ENCODE results near the gene AIPL1.

The AIPL1 gene

DNA sequence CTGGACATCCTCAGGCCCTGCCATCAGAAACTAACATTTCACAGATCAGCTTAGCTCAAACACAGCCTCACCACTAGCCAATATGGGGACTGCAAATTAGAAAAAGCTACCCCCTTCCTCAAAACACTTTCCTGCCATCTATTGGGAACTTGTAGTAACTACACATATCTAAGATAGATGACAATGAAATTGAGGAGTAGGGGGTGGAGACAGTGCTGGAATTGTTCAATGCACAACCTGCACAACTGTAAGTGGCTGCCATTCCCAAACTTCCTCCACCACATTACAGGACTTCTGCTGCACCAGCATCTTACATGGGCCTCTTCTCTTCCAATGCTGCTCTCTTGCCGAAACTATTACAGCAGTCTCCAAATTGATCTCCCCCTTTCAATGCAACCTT is 21.9 kb downstream of the AIPL1 start:
- DNase-seq = no peak

DNA sequence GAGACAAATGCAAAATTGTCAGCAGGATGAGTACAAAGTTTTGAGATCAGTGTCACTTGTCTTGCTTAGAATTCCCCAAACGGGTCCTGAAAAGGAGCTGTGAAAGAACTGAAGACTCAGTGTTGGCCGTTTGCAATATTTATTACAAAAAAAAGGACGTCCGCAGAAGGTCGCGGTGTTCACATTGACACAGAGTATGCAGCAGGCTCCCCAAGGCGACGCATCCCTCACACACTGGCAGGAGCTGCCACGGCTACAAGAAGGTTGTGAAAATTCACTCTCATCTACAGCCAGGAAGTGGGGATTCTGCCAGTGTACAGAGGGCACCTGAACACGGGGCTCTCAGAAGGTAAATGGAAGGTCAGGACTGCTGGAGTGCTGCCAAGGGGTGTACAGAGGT is 26.2 kb downstream of the AIPL1 start:
- DNase-seq = no peak

DNA sequence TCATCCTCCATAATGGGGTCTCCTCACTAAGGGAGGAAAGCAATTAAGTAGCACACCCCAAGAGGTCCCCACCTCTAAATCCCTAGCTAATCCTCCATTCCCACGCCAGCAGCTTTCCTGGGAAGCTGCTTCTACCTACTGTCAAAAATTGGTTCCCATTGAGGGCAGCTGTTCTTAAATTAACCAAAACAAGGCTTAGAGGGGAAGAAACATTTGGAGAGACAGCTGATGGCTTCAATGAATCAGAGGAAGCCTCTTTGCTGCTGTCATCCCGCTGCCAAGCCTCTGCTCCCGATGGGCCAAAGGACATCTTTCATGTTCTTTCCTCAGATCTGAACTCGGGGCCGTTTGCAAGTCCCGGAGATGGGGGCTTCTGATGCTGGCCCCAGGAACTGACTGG is 26.6 kb downstream of the AIPL1 start:
- DNase-seq = no peak

DNA sequence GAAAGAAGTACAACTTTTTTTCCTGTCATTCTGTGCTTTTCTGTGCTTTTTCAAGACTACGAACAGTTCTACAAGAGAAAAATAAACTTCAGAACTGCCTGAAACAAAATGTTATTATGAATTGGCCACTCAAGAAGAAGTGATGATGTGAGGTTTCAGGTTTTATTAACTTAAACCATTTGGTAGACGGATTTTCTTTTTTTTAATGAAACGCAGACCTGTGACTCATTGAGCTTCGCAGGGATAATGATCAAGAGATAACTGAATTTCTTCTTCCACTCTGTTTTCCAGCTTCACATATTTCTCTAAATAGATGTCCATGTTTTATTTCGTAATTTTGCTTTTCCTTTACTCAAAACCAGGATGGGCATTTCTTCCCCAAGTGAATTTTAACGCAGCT is 32.7 kb downstream of the AIPL1 start:
- no peak for DNase-seq

DNA sequence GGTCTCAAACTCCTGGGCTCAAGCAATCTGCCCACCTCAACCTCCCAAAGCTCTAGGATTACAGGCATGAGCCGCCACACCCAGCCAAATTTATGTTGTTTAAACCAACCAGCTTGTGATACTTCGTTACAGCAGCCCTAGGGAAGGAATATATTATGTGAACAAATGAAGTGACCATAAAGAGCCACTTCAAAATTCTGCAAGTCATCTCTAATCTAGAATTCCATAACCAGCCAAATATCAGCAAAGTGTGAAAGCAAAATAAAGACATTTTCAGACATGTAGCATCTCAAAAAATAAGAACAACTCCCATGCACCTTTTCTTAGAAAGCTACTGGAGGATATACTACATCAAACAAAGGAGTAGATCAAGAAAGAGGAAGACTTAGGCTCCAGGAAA is 36.0 kb downstream of the AIPL1 start:
- no peak for DNase-seq

DNA sequence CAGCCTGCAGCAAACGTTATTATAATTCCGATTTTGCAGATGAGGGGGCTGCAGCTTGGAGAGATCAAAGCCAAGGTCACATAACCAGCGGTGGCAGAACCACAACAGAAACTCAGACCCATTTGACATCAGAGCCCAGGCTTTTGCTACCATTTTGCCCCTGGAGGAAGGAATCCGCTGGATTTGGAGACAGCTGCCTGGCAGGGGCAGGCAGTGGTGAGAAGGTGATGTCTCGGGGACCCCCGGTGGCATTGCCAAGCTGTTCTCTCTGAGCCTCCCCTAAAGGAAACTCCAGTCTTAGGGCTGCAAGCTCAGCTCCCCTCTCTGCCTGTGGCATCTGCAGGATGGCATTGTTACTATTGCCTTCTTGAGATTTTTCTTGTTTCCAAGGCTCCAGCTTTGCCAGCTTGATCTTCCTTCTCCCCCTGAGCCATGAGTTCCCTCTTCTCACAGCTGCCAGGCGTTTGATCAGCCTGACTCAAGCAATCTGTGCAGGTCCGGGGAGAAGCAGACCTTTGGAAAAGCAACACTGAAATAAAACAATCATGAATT is 40.8 kb downstream of the AIPL1 start:
- DNase-seq = no peak

DNA sequence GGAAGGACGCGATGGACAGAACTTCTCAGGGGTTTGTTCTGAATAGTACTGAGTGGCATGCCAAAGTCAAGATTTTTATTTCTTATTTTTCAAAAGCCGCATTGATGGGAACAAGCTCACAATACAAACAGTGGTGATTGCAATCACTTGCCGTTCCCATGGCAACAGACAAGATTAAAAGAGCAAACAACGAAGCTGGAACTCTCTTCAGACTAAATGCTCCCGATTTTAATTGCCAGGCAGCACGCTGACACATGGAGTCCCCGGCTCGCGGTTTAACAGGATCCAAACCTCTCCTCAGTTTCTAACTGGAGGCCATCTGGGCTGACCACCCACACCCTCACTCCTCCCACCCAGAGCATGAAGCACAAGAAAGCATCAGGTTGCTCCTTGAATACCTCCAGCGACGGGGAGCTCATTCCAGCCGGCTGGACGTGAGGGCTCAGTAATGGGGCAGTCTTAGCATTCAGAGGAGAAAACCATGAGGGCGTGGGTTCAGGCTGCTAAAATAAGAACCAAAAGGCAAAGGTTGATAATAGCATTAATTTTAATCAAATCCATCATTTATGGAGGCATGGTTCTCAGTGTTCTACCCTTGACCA is 41.5 kb downstream of the AIPL1 start:
- no peak for DNase-seq

DNA sequence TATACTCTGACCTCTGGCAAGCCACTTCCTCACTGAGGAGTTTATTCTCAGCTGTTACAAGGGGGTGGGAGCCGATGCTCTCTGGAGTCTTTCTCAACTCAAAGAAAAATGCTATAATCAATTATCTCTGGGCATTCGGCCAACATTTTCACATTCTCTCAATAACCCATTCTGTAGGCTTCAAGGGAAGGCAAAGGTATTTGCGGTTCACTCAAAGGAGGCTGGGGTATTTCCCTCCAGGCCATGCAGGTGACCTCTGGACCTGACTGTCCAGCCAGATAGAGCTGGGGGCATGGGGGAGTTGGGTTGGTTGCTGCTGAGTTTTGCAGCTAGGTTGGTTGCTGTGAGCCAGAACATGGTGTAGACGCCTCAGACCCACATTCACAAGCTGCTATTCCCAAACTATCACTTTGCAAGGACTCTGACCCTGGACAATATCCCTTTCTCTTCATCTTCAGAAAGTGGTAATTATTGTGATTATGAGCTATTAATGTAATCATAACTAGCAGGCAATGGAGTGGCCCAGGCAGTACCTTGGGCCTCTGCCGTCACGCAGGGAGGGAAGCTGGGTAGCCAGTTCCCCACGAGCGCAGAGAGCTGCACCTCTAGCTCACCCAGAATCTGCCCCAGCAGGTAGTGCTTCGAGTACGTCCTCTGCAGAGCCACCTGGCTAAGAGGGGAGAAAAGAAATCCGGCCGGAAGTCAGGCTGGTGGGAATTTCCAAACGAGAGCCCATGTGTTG is 42.1 kb downstream of the AIPL1 start:
- no peak for DNase-seq

DNA sequence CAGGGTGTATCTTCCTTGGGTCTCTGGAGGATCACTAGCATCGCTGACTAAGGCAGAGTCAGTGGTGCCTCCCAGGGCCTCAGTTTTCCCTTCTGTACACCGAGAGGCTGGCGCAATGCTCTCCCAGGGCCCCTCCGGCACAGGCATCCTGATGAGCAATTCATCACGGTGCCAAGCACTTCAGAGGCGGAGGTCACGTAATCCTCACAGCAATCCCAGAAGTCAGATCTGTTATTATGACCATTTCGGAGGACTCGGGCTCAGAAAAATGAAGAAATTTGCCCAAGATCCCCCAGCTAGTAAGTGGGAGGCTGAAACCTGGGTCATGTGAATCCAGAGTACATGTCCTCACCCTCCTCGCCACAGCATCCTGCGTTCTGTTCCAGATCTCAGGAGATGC is 46.5 kb downstream of the AIPL1 start:
- no peak for DNase-seq

DNA sequence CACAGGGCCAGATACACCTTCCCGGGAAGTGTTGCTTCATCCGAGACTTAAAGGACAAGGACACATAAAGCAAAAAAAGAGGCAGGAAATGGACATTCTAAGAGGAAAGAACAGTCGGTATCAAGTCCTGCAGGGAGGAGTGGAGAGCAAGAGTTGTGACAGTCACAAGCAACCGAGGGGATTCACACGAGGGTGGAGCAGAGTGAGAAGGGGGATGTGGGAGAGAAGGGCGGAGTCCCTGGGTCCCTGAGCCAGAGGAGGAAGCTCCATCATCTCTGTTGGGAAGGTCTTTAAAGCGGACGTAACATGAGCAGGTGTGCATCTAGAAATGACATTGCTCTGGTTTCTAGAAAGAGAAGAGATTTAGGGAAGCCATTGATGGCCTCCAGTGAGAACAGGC is 47.1 kb downstream of the AIPL1 start:
- DNase-seq = no peak

DNA sequence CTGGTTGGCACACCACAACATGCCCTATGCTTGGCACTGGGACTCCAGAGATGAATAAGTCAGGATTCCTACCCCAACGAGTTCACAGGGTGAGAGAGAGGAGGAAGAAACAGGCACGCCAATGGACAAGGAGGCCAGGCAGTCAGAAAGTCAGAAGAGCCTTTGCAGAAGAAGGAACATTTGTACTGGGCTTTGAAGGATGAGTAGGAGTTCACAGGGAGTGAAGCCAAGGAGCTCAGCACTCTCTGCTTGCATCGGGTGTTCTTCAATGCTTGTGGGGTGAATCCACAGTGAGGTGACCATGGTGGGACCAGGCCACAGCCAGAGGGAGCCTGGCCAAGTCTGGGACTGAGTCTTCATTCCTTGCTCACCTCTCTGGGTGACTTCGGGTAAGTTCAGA is 47.5 kb downstream of the AIPL1 start:
- DNase-seq = no peak

DNA sequence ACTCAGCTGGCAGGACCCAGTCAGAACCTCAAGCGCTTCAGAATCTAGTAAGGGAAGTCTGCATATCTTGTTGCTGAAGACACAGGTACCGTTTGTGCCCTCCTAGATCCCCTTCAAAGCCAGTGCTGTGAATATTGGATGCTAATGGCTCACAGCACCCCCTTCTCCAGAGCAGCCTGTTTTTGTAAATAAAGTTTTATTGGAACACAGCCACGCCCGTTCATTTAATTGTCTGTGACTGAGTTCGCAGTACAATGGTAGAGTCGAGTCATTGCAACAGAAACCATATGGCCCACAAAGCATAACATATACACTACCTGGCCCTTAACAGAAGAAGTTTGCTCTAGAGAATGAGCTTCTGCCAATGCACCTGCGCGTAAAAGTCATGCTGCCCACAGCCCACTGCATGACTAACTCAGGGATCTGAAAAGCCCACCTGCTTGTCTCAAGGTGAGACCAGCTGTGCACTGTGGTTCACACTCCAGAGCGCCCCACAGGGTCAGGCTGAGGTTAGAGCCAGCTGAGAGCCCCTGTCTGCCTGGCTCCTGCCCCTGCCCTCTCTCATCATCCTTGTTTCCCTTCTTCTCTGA is 48.8 kb downstream of the AIPL1 start:
- no peak for DNase-seq

DNA sequence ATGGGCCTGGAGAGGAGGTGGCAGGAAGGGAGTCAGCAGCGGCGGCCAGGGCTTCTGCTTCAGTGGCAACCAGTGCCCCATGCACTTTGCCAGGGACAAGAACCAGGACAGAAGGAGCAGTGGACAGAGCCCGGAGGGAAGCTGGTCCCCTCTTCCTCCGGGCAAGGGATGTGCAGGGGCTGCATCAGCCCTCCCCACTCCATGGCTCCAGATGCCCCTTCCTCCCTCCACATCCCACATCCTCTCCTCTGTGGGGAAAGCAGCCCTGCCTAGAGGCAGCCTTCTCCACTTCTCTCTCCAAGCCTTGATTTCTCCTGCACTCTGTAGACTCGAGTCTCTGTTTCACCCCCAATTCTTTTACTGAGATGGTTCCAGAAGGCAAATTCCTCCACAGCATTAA is 50.4 kb downstream of the AIPL1 start:
- no peak for DNase-seq

DNA sequence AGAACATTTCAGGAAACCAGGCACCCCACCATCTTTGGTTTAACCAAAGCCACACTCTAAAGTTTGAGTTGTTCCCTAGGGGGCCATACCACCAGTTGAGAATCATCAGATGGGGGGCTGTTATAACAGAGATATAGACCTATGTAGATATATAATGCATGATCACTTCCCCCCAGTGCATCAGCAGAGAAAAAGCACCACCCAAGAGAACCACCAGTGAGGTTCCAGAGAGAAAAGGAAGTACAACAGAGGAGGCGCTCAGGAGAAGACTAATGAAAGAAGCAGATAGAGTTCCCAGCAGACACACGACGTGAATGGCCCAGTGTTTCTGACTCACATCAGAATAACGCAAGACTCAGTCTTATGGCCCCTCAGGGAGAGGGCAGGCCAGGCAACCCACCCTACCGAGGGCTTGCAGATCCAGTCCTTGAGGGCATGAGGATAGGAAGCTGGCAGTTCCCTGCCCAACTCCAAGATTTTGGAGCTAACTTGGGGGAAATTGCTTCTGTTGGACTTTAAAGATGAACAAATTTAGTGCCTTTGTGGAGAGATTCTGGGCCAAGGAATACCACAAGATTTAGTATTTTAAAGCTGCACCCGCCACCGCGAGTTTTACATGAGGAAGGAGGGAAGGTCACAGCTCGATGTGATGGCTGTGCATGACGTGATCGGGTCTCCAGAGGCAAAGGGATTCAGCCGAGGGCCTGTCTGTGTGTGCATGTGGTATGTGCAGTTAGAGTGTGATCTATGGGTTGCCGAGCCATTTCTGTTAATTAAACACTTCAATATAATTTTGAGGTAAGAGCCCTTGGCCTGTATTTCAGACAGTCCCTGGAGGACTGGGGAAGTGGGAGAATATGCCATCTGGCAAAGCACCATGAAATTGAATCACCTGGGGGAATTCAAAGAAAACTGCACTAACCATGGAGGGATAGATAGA is 53.1 kb downstream of the AIPL1 start:
- DNase-seq = no peak

DNA sequence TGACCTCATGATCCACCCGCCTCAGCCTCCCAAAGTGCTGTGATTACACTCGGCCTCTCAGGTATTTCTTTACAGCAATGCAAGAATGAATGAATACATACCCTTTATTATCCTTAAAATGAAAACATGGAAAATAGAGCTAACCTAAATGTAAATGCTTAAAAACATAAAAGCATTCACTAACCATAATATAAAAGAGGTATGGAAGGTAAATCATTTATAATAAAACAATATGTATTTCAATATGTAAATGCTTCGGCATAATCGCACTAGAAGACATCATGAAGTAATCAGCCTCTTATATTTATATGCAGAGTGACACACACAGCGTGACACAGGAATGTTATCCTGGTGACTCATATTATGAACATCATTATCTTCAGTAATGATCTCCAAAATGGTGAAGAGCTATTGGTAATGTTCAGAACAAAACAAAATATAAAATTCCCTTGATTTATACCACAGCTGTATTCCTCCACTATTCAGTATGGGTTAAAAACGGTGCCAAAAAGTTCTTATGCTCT is 53.9 kb downstream of the AIPL1 start:
- no peak for DNase-seq

DNA sequence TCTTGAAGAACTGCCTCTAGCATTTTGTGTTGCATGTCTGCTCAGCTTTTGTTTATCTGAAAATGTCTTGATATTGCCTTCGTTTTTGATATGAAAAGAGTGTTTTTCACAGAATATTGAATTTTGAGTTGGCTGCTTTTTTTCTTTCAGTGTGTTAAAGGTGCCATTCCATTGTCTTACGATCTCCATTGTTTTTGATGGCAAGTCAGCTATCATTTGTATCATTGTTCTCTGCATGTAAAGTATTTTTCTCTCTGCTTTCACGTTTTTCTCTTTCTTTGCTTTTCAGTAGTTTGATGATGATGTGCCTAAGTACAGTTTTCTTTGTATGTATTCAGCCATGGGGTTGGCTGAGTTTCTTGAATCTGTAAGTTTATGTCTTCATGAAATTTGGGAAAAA is 57.0 kb downstream of the AIPL1 start:
- no peak for DNase-seq

DNA sequence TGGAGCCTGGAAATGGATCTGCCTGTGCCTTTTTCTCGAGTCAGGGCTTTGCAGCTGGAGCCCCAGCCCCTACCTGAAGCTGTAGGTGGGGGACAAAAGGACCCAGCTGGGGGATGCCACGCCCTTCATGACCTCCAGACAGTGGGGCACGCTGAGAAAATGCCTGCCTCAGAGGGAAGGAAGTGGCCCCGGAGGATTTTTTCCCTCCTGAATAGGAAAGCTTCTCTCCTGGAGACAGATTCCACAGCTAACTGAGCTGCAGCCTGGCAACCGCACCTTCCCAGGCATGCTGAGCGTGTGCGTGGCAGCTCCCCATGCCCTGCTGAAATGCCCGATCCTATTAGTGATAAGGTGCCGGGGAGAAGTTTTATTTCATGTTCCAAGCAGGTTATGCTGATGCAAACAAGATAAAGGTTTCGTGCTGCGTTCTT is 58.0 kb downstream of the AIPL1 start:
- no peak for DNase-seq

DNA sequence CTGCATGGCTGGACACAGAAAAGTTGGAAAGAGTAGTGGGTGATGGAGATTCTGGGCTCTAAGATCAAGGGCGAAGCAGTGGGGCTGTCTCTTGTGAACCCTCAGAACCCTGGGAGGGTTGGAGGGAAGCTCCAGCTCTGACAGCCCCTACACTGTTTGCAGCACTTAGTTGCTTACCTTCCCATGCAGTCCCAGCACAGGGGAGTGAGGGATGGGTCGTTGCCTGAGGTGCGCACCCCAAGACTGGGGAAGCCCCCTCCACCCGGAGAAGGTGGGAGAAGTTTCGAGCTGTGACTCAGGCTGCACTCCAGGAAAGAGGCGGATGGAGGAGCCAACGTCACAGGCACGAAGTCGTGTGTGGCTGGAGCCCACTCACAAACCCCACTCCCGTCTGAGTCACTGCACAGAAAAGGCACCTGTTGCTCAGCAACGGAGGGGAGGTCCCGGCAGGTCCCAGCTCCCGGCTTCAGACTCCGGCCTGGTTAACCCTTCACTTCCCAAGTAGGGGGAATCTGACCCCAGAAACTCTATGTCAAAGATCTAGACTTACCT is 60.1 kb downstream of the AIPL1 start:
- DNase-seq = no peak

DNA sequence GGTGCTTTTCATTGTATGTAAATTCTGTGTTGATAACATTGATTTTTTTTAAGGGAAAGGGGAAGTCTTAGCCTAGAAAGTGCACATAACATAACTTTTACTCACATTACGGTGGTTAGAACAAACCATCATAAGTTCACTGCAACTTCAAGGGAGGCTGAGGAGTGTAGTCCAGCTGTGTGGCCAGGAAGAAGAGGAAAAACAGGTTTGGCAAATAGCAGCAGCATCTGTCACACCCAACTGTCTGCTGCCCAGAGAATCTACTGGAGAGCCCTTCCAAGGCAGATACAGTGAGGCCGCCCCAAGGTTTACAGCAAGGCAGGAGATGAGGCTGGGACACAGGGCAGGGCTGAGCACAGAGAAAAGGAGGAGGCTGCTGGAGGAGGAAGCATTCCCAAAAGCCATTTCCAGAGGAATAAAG is 60.6 kb downstream of the AIPL1 start:
- DNase-seq = no peak
